GM18520 (cell line): ENCODE measurements around the gene CATSPERB.
"Not testable (repeated sequence)": the region's sequence is repeated elsewhere in the genome, so short reads cannot be mapped to it uniquely, and the experiment has no call there.

Experiments
- ATAC-seq: cut with Tn5 transposase; IDR thresholded peaks from one replicate; pipeline ENCODE4 v1.9.1; 2021; ENCODE audit not compliant: unreplicated experiment

CATSPERB gene

DNA sequence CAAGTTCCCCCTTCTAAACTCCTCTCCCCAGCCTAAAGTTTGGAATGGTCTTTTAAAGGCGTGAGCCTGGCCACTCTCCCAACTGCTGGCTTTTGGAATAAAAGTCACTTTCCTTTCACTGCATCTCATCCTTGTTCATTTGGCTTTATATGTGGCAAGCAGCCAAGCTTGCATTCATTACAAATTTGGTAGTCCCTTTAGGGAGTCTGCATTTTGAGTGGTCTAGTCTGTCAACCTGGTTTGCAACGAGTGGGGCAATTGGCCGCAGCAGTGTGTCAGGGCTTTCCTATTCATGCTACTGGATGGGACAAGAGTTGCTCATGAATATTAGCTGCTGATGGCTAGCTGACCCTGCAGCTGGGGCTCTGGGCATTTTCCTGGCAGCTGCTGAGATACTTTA is 57.0 kb downstream of the CATSPERB start:
- no peak for ATAC-seq

DNA sequence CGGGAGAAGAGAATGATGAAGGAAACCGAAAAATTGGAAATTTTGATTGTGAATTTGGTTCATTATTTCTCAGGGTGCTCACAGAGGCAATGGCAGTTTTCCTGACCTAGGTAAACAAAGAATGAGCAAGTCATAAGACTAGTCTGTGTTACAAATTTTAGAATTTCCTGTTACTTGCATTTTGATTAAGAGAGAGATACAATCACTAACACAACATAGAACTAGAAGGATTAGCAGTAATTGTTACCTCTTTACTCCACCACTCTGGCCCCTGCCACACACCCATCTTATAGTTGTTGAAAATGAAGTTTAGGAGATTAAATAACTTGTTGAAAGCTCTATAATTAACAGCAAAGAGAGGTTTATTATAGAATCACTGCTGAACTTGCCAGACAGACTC is 62.0 kb downstream of the CATSPERB start:
- ATAC-seq, result no peak

DNA sequence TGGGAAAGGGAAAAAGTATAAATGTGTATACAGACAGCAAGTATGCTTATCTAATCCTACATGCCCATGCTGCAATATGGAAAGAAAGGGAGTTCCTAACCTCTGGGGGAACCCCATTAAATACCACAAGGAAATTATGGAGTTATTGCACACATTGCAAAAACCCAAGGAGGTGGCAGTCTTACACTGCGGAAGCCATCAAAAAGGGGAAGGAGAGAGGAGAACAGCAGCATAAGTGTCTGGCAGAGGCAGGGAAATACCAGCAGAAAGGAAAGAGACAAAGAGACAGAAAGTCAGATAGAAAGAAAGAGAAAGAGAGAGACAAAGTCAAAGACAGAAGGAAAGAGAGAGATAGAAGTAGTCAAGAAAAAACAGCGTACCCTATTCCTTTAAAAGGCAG is 64.8 kb downstream of the CATSPERB start:
- not testable (repeated sequence) for ATAC-seq

DNA sequence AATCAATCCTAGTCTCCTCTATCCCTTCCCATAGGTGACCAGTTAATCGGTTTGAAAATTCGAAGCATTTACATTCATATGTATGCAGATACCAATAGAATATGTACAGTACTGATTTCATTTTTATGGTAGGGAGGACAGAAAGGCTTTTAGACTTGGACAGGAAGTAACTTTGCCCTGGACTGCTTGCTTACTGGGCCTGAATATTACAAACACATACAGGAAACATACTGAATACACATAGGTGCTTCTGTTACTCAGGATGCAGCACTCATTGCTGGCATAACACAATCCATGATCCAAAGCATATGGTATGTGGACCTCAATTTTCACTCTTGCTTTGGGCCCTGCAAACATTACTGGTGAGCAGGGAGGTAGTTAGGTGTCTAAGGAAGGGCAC is 71.1 kb downstream of the CATSPERB start:
- ATAC-seq, result no peak

DNA sequence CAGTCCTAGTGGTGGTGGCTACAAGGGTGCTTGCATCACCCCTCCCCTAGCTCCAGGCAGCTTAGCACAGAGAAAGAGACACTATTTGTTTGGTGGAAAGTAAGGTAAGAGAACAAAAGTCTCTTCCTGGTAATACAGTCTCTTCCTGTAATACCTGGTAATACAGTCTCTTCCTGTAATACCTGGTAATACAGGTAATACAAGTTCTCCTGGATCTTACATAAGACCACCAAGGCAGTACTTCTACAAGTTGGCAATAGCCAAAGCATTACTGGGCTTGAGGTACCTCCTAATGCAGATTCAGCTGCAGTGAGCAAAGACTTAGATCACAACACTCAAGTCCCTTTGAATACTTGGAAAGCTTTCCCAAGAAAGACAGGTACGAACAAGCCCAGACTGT is 77.0 kb downstream of the CATSPERB start:
- no peak for ATAC-seq

DNA sequence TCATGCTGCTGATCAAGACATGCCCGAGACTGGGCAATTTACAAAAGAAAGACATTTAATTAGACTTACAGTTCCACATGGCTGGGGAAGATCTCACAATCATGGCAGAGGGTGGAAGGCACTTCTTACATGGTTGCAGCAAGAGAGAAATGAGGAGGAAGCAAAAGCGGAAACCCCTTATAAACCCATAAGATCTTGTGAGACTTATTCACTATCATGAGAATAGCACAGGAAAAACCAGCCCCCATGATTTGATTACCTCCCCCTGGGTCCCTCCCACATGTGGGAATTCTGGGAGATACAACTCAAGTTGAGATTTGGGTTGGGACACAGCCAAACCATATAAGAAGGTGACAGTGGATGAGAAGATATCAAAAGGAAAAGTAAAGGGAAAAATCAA is 78.4 kb downstream of the CATSPERB start:
- no peak for ATAC-seq

DNA sequence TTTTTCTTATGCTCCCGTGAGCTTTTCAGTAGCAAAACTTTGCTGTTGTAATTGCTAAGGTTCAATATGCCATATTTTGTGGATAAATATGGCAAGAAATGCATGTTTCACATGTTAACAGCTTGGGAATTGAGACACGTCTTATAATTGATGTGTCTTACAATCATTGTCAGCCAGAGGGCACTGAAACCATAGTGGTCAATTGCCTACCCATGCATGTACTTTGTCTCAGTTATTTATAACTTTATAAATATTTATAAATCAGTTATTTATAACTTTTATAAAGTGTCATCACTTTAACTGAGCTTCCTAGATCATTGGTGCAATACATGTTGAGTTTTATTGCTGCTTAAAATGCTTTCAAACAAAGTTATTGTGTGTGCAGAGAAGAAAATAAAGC is 82.0 kb downstream of the CATSPERB start:
- ATAC-seq, result no peak

DNA sequence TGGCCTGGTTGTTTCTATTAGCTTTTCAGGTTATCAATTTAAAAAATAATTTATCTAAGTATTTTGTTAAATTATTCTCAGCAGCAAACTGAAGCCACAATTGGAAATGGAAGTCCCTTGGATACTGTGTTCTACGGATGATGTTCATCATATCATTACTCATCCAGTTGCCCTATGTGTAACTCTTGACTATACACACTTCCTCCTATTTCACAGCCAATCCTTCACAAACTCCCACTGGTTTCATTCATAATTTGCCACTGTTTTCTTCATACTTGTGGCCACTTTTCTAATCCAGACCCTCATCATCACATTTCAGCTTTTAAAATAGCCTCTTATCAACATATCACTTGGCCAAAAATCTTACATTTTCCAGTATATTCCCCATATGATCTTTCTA is 84.0 kb downstream of the CATSPERB start:
- ATAC-seq, result no peak

DNA sequence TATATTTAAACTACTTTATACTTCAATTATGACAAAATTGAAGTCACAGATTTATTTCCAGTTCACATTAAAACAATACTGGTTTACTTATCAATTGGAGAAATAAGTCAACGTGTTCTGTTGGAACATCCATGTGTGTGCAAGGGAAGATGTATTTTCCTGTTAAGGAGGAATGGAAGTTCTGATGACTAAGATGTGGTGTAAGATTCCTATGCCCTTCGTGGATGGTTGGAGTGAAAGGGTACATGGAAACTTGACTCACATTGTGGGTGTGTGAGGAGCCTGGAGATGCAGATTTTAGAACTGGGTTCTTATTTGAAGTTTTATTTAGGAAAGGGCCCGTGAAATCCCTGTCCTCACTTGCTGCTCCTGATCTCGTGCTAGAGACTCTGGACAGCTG is 95.3 kb downstream of the CATSPERB start:
- ATAC-seq, result no peak

DNA sequence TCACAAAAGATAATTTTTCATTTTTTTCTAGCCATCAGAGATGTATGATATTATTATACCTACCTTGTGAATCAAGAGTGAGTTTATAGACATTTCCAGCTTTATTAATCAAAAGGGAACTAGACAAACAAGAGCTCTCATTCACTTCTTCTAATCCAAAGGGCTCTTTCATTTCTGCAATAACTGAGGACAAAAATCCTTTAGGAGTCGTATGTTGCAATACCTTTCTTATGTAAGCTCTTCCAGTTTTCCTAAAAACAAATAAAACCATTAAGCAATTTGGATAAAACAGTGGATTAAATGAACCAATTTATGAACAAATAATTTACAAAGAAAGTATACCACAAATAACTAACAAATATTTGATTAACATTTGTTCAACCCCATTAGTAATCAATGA is 107.1 kb downstream of the CATSPERB start:
- ATAC-seq, result no peak

DNA sequence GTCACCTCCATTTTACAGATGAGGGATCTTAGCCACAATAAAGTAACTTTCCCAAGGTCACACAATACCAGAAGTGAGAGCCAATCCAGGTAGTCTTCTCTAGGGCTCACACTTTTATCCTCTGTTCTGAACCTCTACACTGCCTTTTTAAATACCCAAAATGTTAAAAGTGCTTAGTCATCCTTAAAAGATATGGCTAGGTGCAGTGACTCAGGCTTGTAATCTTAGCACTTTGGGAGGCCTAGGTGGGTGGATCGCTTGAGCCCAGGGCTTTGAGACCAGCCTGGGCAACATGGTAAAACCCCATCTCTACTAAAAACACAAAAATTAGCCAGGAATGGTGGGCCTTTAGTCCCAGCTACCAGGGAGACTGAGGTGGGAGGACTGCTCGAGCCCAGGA is 117.7 kb downstream of the CATSPERB start:
- ATAC-seq, result no peak

DNA sequence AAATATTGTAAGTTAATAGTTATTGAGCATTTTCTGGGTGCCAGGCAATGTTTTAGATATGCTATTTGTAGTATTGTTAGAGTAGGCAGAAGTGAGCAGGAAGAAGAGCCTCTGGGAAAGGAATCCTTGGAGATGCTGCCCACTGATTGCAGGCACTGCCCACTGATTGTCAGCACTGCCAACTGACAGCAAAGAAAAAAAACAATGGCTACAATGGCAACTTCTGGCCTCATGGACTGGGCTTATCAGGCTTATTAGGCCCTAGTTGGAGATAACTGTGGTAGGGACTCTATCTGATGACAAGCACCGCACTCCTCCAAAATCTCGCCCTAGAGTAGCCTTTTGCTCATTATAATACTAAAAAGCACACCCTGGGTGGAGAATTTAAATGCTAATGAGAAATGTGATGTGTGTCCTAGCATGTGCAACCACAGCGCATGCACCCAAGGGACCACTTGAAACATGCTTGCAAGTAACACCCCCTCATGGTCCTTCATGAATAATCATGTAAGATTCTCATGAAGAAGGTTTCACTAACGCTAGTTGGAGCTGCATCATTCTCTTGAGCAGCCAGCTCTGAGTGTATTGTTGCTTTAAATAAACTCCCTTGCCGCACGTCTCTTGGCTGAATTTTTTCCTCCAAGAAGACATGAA is 118.3 kb downstream of the CATSPERB start:
- no peak for ATAC-seq

DNA sequence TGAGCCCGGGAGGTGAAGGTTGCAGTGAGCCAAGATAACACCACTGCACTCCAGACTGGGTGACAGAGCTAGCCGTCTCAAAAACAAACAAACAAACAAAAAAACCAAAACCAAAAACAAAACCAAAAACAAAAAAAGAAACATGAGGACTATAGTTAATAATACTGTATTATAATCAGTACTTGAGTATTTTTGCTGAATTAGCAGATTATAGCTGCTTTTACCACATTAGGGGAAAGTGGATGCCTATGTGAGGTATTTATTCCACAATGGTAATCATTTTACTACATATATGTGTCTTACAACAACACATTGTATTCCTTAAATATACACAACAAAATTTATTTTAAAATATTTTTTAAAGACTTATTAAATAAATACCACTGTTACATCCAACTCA is 120.4 kb downstream of the CATSPERB start:
- no peak for ATAC-seq

DNA sequence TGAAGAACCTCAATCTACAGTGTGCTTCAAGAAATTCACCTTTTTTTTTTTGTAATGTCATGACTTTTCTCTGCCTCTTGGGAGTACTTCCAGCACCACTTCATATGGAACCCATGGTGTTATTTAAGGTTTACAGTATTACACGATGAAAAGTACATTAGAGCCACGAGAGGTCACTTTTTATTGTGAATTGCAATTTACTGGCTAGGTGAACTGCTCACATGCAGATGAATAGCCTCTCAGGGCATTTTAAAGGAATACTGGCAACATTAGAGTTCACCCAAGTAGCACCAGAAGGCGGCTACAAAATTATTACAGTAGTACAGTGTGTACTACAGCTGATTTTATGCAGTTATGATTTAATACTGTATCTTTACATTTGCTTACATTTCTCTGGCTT is 122.7 kb downstream of the CATSPERB start:
- ATAC-seq, result no peak

DNA sequence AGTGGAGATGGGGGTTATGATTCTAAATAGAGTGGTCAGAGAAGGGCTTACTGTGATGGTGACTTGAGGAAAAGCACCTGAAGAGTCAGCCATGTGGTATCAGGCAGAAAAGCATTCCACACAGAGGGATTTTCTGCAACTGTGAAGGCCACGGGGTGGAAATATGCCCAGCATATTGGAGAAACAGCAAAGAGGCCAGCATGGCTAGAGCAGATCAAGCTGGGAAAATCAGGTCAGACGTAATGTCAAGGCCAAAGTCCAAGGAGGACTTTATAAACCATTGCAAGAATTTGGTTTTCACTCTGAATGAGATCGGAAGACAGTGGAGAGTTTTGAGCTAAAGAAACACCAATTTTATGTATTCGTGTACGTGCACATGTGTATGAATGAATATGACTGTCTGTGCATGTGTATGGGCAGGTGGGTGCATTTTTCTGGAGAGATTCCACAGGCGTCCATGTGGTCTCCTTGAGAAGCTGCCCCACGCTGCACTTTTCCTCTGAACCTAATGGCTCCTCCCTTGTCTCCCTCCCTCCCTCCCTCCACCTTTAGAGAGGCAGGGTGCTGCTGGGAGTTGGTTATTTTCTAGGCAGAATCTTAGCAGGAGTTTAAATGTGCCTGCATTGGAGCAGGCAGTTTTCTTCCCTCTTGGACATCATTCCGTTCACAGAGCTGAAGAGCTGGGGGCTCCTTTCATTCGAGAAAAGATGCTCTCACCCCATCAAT is 124.4 kb downstream of the CATSPERB start:
- no peak for ATAC-seq

DNA sequence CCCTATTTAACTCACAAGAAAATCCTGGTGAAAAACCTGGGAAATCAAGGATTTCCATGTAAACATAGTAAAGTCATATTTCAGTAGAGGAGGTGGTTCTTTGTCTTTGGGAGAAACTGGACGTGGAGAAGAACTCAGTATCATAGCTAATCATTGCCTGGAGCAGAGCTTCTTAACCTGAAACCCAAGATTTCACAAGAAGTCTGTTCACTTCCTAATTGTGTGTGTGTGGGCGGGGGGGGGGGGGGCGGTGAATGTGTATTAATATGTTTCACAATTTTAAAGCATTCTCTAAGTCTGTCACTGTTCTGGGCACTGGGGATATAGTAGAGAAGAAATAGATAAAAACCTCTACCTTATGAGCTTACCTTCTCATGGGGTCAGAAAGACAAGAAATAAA is 125.0 kb downstream of the CATSPERB start:
- no peak for ATAC-seq

DNA sequence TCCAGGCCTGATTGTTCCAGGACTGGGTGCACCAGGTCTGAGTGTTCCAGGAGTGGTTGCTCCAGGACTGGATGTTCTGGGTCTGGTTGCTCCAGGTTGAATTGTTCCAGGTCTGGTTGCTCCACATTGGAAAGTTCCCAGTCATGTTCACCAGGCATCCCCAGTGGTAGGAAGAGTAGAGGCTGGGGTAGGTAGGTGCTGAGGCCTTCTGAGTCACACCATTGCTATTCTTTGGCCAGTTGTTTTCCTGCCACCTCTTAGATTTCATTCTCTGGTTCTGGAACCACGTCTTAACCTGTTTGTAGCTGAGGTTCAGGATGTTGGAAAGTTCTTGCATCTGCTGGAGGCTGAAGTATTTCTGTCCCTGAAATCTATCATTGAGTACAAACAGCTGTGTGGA is 127.3 kb downstream of the CATSPERB start:
- ATAC-seq, result not testable (repeated sequence)

DNA sequence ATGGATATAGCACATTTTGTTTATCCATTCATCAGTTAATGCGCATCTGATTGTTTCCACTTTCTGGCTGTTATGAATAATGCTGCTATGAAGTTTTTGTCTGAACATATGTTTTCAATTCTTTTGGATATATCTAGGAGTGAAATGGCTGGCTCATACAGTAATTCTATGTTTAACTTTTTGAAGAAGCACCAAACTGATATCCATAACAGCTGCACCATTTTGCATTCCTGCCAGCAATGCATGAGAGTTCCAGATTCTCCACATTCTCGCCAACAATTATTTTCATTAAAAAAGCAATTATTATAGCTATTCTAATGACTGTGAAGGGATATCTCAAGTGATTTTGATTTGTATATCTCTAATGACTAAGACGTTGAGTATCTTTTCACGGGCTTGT is 131.9 kb downstream of the CATSPERB start:
- no peak for ATAC-seq

DNA sequence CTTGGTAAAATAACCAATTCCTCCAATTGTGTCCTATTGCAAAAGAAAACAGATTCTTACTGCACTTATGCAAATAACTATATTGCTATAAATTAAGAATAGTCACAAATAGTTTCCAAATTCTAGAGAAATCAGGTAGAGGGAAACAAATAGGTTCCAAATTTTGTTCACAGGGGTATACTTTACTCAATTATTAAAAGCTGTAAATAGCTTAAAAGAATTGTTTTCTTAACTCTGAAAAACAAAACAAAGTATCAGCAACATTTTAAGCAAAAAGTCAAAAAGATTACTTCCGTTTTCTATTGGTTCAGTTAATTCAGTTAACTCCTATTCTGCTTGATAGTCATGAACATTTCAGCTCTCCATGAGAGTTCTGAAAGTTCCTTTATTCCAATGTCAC is 136.2 kb downstream of the CATSPERB start:
- no peak for ATAC-seq

DNA sequence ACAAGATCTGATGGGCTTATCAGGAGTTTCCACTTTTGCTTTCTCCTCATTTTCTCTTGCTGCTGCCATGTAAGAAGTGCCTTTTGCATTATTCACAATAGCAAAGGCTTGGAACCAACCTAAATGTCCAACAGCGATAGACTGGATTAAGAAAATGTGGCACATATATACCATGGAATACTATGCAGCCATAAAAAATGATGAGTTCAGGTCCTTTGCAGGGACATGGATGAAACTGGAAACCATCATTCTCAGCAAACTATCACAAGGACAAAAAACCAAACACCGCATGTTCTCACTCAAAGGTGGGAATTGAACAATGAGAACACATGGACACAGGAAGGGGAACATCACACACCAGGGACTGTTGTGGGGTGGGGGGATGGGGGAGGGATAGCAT is 137.9 kb downstream of the CATSPERB start:
- ATAC-seq, result not testable (repeated sequence)

DNA sequence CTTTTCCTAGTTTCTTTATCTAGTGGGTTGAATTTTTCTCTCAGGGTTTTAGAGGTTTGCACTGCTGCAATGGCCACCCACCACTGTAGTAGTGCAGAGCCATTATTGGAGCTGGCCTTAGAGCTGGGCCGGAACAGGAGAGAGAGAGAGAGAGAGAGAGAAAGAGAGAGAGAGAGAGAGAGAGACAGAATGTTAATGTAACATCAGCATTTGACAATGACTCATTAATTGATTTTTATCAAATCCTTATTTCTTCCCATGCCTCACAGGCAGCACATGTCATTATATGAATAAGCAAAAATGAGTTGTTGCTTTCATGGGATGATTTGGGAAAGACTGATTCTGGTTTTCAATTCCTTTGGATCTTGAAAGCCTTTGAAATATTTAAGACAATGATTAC is 145.5 kb downstream of the CATSPERB start:
- ATAC-seq, result no peak

DNA sequence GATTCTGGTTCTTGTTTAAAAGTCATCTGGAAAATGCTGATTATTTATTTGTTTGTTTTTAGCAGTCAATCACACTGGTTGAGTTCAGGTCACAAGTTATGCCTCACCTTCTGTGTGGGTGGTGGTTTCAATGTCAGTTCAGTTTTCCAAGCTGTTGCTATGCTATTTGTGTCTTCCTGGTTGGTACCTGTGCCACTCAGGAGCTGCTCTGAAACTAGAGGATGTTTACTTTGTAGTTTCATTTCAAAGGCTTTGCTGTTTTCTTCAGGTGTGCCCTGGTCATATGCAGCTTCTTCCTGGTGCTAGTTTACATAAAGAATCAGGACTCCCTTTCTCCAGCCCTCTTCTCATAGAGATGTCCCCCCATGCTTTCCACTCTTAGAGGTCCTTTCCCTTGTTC is 146.0 kb downstream of the CATSPERB start:
- ATAC-seq, result no peak

DNA sequence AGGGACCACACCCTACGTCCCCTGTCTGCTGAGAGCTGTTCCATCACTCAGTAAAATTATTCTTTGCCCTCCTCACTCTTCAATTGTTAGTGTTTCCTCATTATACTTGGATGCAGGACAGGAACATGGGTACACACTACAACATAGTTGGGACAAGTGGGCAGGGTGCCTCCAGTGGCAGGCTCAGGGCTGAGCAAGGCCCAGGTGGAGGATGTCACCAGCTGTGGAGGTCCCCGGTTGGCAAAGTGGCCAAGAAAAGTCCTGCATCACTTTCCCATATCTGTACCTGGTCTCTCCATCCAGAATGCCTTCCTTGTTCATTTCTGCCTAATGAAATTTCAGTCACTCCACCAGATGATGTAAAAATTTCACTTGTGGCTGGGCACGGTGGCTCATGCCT is 149.1 kb downstream of the CATSPERB start:
- ATAC-seq, result no peak
